ENCODE measurements around the gene ENTPD8.

- TF ChIP-seq CTCF (IDR thresholded peaks at IDR 0.05) (no peak), EZH2 (IDR thresholded peaks at IDR 0.05; ENCODE audit: borderline replicate concordance, insufficient read depth, low read depth, low read length, poor library complexity, severe bottlenecking) (no peak)
Measured at GRCh38 chr9:137452761-137453642, 11.8 kb upstream of the ENTPD8 start.

Data from B cell (primary cell).